ENCODE measurements around the gene ADGRE3. TPM values are rescaled to one million over a fixed set of nuclear protein-coding genes. Genes with fewer than 3 reads are reported as not detected.

The ADGRE3 gene
- total and polyA plus RNA-seq, 2 of the 4 experiments (the other 2 are of a cell fraction) = not detected

GRCh38 chr19:14719162-14719561, 44.5 kb upstream of the ADGRE3 start:
- WGBS, 2 experiments (ENCODE audit: extremely low coverage in 2 of 2, insufficient read length in 1 of 2) = no CpG with 5 or more reads among the region's 3 CpGs
- H3K4me2 ChIP-seq (ENCODE audit: low read depth, low read length) = no peak overlapping the region
- no peak overlapping the region for H4K5ac ChIP-seq (ENCODE audit: low read depth, low read length)
- no peaks in the 10 kb centered on the region for H3K27me3 ChIP-seq (ENCODE audit: control insufficient read depth, insufficient read depth, low read length)
- no peak overlapping the region for H3K18ac ChIP-seq (ENCODE audit: low read depth, low read length)
- no peak overlapping the region for H2BK15ac ChIP-seq (ENCODE audit: low read depth, low read length)
- H3K23ac ChIP-seq (ENCODE audit: low read depth, low read length) = no peak overlapping the region
- ATAC-seq (ENCODE audit: low read depth) (no peak), DNase-seq (no peak)
- dilution Hi-C loops (cut with HindIII; ENCODE audit: low sequenced_read_pairs, unreplicated experiment) = no loop called here
- no peak overlapping the region for H3K4ac ChIP-seq (ENCODE audit: low read depth, low read length)
- H4K91ac ChIP-seq (ENCODE audit: insufficient read depth, low read depth, low read length) = no peak overlapping the region
- no peaks in the 10 kb centered on the region for H4K20me1 ChIP-seq (ENCODE audit: insufficient read depth, low read length)
- CTCF ChIA-PET = no interaction called here
- H2AK5ac ChIP-seq (ENCODE audit: low read depth, low read length) = no peak overlapping the region
- H2AK9ac ChIP-seq (replicated peaks; ENCODE audit: low read depth, low read length, poor library complexity) = no peak overlapping the region
- no peak overlapping the region for H2BK20ac ChIP-seq (ENCODE audit: low read depth, low read length)
- no peak overlapping the region for H2BK120ac ChIP-seq (ENCODE audit: low read depth, low read length)
- peaks cover 56% of the 10 kb centered on the region for H3K36me3 ChIP-seq (ENCODE audit: control insufficient read depth, insufficient read depth, low read length)
- intact Hi-C loops (cut with micrococcal nuclease) = no loop called here
- no peak overlapping the region for H3K9ac ChIP-seq (ENCODE audit: low read depth, low read length)
- POLR2A ChIA-PET (ENCODE audit: unreplicated experiment) = no interaction called here
- H3K4me3 ChIP-seq (ENCODE audit: insufficient read depth, low read depth, low read length) = no peak overlapping the region
- in situ Hi-C loops (cut with MboI; ENCODE audit: low sequenced_read_pairs) = no loop called here
- H2AFZ ChIP-seq (replicated peaks; ENCODE audit: low read length, poor library complexity) = no peak overlapping the region
- peaks cover 73% of the 10 kb centered on the region for H3K9me3 ChIP-seq (ENCODE audit: control insufficient read depth, insufficient read depth, low read length)
- H3K79me1 ChIP-seq (ENCODE audit: low read depth in 1 of 2, low read length in 2 of 2) = no peaks in the 10 kb centered on the region; a peak in 1 of 4 replicates
- no peaks in the 10 kb centered on the region for H3K4me1 ChIP-seq (ENCODE audit: control insufficient read depth, insufficient read depth, low read length)
- no peak overlapping the region for H3K14ac ChIP-seq (replicated peaks; ENCODE audit: low read depth, low read length)
- BruUV-seq (replicated peaks) = TSS peak; percentile 44
- H4K8ac ChIP-seq (ENCODE audit: low read depth in 2 of 2, low read length in 2 of 2) = no peak overlapping the region
- no peaks in the 10 kb centered on the region for H3K9me1 ChIP-seq (ENCODE audit: insufficient read depth, low read length)
- TF ChIP-seq, protein P1, sequence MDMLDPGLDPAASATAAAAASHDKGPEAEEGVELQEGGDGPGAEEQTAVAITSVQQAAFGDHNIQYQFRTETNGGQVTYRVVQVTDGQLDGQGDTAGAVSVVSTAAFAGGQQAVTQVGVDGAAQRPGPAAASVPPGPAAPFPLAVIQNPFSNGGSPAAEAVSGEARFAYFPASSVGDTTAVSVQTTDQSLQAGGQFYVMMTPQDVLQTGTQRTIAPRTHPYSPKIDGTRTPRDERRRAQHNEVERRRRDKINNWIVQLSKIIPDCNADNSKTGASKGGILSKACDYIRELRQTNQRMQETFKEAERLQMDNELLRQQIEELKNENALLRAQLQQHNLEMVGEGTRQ (IDR thresholded peaks at IDR 0.05; ENCODE audit: low read depth, low read length) = no peak
- TF ChIP-seq RCOR1 (IDR thresholded peaks at IDR 0.05; ENCODE audit: insufficient replicate concordance, low read length) (no peak), MAZ (IDR thresholded peaks at IDR 0.05; ENCODE audit: borderline replicate concordance, low read depth, low read length) (no peak), SMC3 (IDR thresholded peaks at IDR 0.05; ENCODE audit: low read depth, low read length) (no peak), FOS (IDR thresholded peaks at IDR 0.05; ENCODE audit: low read depth, low read length) (no peak), RAD21 (IDR thresholded peaks at IDR 0.05; ENCODE audit: low read length) (no peak), POLR2A (IDR thresholded peaks at IDR 0.05; ENCODE audit: low read depth, low read length) (no peak), CEBPB (IDR thresholded peaks at IDR 0.05; ENCODE audit: low read depth, low read length) (no peak), CHD1 (IDR thresholded peaks at IDR 0.05; ENCODE audit: low read depth, low read length) (no peak), MAFK (IDR thresholded peaks at IDR 0.05; ENCODE audit: low read depth, low read length) (no peak), CTCF (conservative IDR thresholded peaks at IDR 0.05; ENCODE audit: low read depth, low read length) (no peak)
- no peak overlapping the region for H3K56ac ChIP-seq (ENCODE audit: extremely low read depth, insufficient read depth, low read length)
- H2BK5ac ChIP-seq (ENCODE audit: low read depth, low read length, poor library complexity, severe bottlenecking) = no peak overlapping the region
- H3K27ac ChIP-seq (ENCODE audit: insufficient read depth, low read length) = no peak overlapping the region
